Endodermal cell (in vitro differentiated cells): ENCODE results near the gene PRSS35. TPM values are rescaled to one million over a fixed set of nuclear protein-coding genes. Genes with fewer than 3 reads are reported as not detected.
A peak's percentile ranks its signal among the peaks of the same experiment; 100 is the strongest.
"Not testable (repeated sequence)": the region's sequence is repeated elsewhere in the genome, so short reads cannot be mapped to it uniquely, and the experiment has no call there.

Experiments used
- DNase-seq: peaks from one replicate; pipeline ENCODE4 v3.0.0-alpha.2; 2017
- H3K27ac ChIP-seq: 2 replicates; pipeline ENCODE4 v1.5.1; 2013; ENCODE audit warnings: mild to moderate bottlenecking, low read depth, low read length, moderate library complexity
- H3K27me3 ChIP-seq: 2 replicates; pipeline ENCODE4 v1.6.1; 2013; ENCODE audit warnings: mild to moderate bottlenecking, low read length, moderate library complexity; ENCODE audit not compliant: insufficient read depth, control insufficient read depth, poor library complexity, severe bottlenecking
- H3K36me3 ChIP-seq: 2 replicates; pipeline ENCODE4 v1.7.0; 2013; ENCODE audit warnings: mild to moderate bottlenecking, low read length, moderate library complexity; ENCODE audit not compliant: control insufficient read depth, insufficient read depth
- H3K4me1 ChIP-seq: one replicate; pipeline ENCODE4 v1.7.0; 2013; ENCODE audit warnings: low read length; ENCODE audit not compliant: control insufficient read depth, insufficient read depth
- H3K4me3 ChIP-seq: 2 replicates; pipeline ENCODE4 v1.5.1; 2013; ENCODE audit warnings: mild to moderate bottlenecking, low read length, moderate library complexity
- H3K9ac ChIP-seq: 2 replicates; pipeline ENCODE4 v1.6.1; 2013; ENCODE audit warnings: mild to moderate bottlenecking, low read length, moderate library complexity; ENCODE audit not compliant: poor library complexity, severe bottlenecking; ENCODE audit errors: extremely low read depth
- H3K9me3 ChIP-seq: 2 replicates; pipeline ENCODE4 v1.6.1; 2013; ENCODE audit warnings: mild to moderate bottlenecking, low read length, moderate library complexity; ENCODE audit not compliant: control insufficient read depth
- H3K27ac Mint-ChIP-seq: 2 replicates; pipeline ENCODE4 v1.8.0; 2020; ENCODE audit warnings: mixed read lengths
- H3K27me3 Mint-ChIP-seq: 2 replicates; pipeline ENCODE4 v1.8.0; 2021; ENCODE audit warnings: mild to moderate bottlenecking, mixed read lengths; ENCODE audit not compliant: insufficient read depth
- H3K36me3 Mint-ChIP-seq: 2 replicates; pipeline ENCODE4 v1.8.0; 2020; ENCODE audit warnings: low read depth, mixed read lengths
- H3K4me1 Mint-ChIP-seq: 2 replicates; pipeline ENCODE4 v1.8.0; 2020; ENCODE audit warnings: mixed read lengths
- H3K4me3 Mint-ChIP-seq: 2 replicates; pipeline ENCODE4 v1.8.0; 2020; ENCODE audit warnings: mild to moderate bottlenecking, moderate library complexity, mixed read lengths
- H3K9me3 Mint-ChIP-seq: 2 replicates; pipeline ENCODE4 v1.8.0; 2020; ENCODE audit warnings: mild to moderate bottlenecking, mixed read lengths
- WGBS, 2 experiments: methylation state at CpG; one replicate each; pipeline versions ENCODE4 v1.1.5 to v1.1.7; 2013; ENCODE audit warnings: missing lambda C conversion rate in 2 of 2, mixed read lengths in 1 of 2; ENCODE audit not compliant: insufficient coverage in 1 of 2, insufficient read length in 1 of 2; 5-methylcytosine and 5-hydroxymethylcytosine counted together
- total RNA-seq, 2 donors: library from RNA; stranded (reverse); fragmentation: NEBNext Ultra II Directional in 1 of 2; extraction: Animal tissue kit (Norgen Biotek cat#: 25700) in 1 of 2; gene quantifications; 2 replicates in 1 of 2; 3 replicates in 1 of 2; pipeline ENCODE4 v1.2.1, GENCODE V29; 2021
- TF ChIP-seq, protein P1 (sequence below): fragments of 200-600 bp; sonication (generic); conservative IDR thresholded peaks from 2 replicates; pipeline ENCODE4 v1.5.0; 2021; ENCODE audit warnings: antibody characterized with exemption, mild to moderate bottlenecking

The PRSS35 gene
- total RNA-seq, 2 donors from 2014 or later = 2.1 to 3.8 TPM

GRCh38 chr6:83558975-83559374 is 46.6 kb downstream of the PRSS35 start:
- H3K27ac ChIP-seq = no peak overlapping the region
- no peaks in the 10 kb centered on the region for H3K36me3 Mint-ChIP-seq
- TF ChIP-seq, protein P1, sequence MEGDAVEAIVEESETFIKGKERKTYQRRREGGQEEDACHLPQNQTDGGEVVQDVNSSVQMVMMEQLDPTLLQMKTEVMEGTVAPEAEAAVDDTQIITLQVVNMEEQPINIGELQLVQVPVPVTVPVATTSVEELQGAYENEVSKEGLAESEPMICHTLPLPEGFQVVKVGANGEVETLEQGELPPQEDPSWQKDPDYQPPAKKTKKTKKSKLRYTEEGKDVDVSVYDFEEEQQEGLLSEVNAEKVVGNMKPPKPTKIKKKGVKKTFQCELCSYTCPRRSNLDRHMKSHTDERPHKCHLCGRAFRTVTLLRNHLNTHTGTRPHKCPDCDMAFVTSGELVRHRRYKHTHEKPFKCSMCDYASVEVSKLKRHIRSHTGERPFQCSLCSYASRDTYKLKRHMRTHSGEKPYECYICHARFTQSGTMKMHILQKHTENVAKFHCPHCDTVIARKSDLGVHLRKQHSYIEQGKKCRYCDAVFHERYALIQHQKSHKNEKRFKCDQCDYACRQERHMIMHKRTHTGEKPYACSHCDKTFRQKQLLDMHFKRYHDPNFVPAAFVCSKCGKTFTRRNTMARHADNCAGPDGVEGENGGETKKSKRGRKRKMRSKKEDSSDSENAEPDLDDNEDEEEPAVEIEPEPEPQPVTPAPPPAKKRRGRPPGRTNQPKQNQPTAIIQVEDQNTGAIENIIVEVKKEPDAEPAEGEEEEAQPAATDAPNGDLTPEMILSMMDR = no peak
- WGBS, 2 experiments = 93 to 100% methylated on average over 1 of the region's 1 CpG
- no peaks in the 10 kb centered on the region for H3K4me1 ChIP-seq
- no peaks in the 10 kb centered on the region for H3K36me3 ChIP-seq
- H3K4me1 Mint-ChIP-seq = peaks cover 2% of the 10 kb centered on the region
- no peaks in the 10 kb centered on the region for H3K27me3 Mint-ChIP-seq
- H3K4me3 Mint-ChIP-seq = no peak overlapping the region
- peak; percentile 60 for DNase-seq
- H3K9me3 Mint-ChIP-seq = no peaks in the 10 kb centered on the region
- H3K9ac ChIP-seq = no peak overlapping the region
- H3K27ac Mint-ChIP-seq = no peak overlapping the region
- H3K4me3 ChIP-seq = no peak overlapping the region
- H3K27me3 ChIP-seq = no peaks in the 10 kb centered on the region
- no peaks in the 10 kb centered on the region for H3K9me3 ChIP-seq

DNA sequence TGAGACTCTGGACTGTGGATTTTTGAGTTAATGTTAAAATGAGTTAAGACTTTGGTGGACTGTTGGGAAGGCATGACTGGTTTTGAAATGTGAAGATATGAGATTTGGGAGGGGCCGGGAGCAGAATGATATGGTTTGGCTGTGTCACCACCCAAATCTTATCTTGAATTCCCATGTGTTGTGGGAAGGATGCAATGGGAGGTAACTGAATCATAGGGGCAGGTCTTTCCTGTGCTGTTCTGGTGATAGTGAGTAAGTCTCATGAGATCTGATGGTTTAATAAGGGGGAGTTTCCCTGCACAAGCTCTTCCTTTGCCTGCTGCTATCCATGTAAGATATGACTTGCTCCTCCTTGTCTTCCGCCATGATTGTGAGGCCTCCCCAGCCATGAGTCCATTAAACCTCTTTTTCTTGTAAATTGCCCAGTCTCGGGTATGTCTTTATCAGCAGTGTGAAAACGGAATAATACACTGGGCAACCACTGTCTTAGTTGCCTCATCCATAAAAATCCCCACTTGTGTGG is 59.4 kb downstream of the PRSS35 start:
- not testable (repeated sequence) for H3K9me3 Mint-ChIP-seq, H3K36me3 ChIP-seq, H3K27me3 ChIP-seq, DNase-seq, H3K4me3 Mint-ChIP-seq, H3K27ac Mint-ChIP-seq, H3K36me3 Mint-ChIP-seq, H3K4me1 ChIP-seq, H3K4me1 Mint-ChIP-seq, H3K9me3 ChIP-seq, H3K27ac ChIP-seq, H3K27me3 Mint-ChIP-seq, H3K9ac ChIP-seq, H3K4me3 ChIP-seq
- 94% methylated on average over 3 to 4 of the region's 4 CpGs for WGBS, 2 experiments

DNA sequence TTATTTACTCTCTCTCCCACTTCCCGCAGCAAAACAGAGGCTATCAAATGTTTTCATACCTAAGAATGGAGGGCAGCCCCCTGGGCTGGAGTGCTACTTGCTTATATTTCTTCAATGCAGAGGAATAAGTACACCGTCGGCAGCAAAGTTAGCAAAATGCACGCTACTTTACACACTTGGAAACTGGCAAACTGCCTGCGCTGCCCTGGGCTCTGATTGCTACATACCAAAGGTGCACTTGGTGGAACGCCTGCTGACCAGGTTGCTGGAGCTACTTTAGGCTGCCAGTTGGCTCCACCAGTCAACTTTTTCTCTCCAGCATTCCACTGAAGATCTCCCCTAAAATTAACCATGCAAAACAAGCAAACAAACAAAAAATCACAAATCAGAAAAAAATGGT is 62.4 kb downstream of the PRSS35 start:
- Histone ChIP-seq H3K27me3 (no peaks in the 10 kb centered on the region), H3K4me1 (no peaks in the 10 kb centered on the region), H3K9ac (no peak overlapping the region), H3K4me3 (no peak overlapping the region), H3K36me3 (no peaks in the 10 kb centered on the region), H3K9me3 (no peaks in the 10 kb centered on the region), H3K27ac (no peak overlapping the region)
- Mint-ChIP-seq H3K36me3 (no peaks in the 10 kb centered on the region), H3K27ac (no peak overlapping the region), H3K4me3 (no peak overlapping the region), H3K9me3 (peaks cover 6% of the 10 kb centered on the region), H3K27me3 (no peaks in the 10 kb centered on the region), H3K4me1 (no peaks in the 10 kb centered on the region)
- 77 to 95% methylated on average over 4 to 6 of the region's 6 CpGs for whole genome bisulfite sequencing, 2 experiments
- TF ChIP-seq, protein P1 = no peak
- no peak for DNase-seq

Other genes starting within 250 kb of the PRSS35 start
- gene ME1, start 81.5 kb upstream of the PRSS35 start, total RNA-seq = 10 to 100 TPM in 1 of 2 donors, 1 to 10 TPM in 1; 7.5 to 15.4 TPM
- gene SNAP91, start 196.6 kb downstream of the PRSS35 start, total RNA-seq = 1 to 10 TPM in 1 of 2 donors, under 1 TPM in 1; 0.58 to 1.6 TPM